SKM-1 treated with dmso at 0.1 percent for 144 hours (cell line): ENCODE measurements around the gene MPRIP.
"Not testable (repeated sequence)": the region's sequence is repeated elsewhere in the genome, so short reads cannot be mapped to it uniquely, and the experiment has no call there.

ENCODE experiments used
- DNase-seq: peaks from one replicate; lab custom pipeline; 2025; ENCODE audit not compliant: unreplicated experiment; lab: John Stamatoyannopoulos, UW

MPRIP gene

DNA sequence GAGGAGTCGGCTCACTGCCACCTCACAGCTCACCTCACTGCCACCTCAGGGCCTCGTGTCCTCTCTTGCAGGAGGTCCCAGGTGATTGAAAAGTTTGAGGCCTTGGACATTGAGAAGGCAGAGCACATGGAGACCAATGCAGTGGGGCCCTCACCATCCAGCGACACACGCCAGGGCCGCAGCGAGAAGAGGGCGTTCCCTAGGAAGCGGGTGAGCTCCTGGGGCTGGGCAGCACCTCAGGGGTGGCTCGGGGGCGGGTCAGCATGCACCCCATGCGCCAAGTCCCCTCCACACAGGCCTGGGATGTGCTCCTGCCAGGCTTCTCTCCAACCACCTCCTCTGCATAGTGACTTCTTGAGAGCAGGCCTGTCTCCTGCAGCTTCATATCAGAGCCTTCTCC, 100.3 kb downstream of the MPRIP start:
- DNase-seq: no peak

DNA sequence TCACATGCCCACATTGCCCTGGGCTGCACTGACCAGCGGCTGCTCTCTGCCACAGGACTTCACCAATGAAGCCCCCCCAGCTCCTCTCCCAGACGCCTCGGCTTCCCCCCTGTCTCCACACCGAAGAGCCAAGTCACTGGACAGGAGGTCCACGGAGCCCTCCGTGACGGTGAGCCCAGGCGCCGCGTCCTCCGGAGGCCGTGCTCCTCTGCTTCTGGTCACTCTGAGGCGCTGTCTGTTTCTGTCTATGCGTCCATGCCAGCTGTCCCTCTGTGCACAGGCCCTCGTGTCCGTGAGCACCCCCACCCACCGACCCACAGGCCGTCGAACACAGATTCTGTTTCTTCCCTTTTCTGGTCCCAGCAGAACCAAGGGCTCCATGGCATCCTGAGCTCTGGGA, 101.2 kb downstream of the MPRIP start:
- no peak for DNase-seq

DNA sequence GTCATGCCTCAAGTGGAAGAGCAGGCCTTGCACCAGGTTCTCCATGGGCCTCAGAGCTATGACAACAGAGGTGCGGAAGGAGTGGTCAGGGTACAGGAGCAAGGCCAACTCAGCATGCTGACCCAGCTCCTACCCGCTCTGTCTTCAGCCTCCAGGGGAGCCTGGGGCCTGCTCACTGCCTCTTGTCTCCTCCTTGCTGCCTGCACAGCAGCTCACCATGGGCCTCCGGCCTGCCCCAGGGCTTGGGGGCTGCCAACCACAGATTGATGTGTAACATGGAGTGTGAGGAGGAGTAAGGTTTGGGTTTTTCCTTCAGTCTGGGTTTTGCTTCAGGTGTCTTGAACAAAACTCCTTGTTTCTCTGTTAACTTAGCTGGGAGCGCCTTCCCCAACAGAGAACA, 101.8 kb downstream of the MPRIP start:
- no peak for DNase-seq

DNA sequence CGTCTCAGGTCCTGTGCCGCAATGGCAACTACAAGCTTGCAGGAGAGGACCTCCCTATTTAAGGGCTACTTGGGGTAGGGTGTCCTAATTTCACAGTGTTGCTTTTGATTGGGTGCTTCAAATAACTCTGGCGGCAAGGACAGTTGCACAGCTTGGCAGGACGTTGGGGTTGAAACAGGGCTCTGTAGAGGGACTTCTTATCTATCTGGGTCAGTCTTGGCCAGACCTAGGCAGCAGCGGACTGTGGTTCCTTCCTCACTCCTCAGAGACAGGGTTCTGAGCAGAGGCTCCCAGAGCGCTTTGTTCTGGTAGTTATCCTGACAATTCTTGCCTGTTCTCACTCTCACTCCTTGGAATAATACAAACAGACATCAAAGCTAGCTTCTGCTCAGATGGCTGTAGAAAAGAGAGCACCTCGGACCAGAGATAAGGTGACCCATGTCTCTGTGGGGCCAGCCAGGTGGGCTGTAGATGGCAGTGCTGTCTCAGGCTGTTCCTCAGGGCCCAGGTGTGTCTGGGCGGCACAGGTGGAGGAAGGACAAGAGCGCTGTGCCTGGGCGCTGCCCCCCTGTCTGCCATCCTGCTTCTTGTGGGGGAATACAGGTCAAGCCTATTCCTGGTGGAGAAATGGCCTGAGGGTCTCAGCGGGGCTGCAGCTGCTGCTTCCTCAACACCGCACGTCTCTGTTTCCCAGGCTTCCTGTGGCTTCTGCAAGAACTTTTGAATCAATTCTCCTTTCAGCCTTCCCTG, 102.8 kb downstream of the MPRIP start:
- no peak for DNase-seq

DNA sequence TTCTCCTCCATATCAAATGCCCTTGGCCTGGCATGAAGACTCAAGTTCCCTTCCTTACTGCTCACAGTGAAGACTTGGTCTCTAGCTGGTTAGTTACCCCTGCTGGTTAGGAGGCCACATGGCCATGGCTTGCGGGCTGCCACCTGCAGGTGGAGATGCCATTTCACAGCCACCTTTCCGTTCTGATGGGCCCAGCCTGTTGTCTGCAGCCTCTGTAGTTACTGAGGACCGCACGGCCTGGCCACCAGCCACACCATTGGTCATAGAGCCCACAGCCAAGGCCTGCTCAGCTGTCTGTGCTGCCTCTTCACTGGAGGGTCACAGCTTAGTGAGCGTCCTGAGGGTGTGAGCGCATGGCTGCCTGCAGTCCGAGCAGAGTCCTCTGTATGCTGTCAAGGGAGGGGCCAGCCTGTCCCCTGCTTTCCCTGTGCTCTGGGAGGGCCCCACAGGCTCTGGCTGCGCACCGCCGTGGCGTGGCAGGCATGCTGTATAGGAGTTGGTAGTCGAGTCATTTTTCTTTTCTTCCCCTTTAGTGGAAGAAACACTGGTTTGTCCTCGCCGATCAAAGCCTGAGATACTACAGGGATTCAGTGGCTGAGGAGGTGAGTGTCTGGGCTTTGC, 104.6 kb downstream of the MPRIP start:
- peak; percentile 5 for DNase-seq

DNA sequence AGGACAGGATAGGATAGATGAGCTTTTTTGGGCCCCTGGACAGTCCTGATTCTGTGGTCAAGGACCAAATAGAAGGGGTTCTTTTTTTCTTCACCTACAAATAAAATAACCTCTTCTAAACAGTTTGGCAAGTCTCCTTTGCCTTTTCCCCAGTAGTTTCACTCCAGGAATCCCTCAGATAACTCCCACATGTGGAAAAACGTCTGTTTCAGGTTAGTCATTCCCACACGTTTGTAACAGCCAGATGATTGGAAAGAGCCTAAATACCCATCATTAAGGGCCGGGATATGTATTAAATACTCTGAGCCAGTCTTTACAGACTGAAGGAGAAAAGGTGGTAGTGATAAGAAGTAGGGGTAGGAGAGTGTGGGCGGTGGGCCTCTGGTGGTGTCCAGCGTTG, 105.6 kb downstream of the MPRIP start:
- DNase-seq: no peak

DNA sequence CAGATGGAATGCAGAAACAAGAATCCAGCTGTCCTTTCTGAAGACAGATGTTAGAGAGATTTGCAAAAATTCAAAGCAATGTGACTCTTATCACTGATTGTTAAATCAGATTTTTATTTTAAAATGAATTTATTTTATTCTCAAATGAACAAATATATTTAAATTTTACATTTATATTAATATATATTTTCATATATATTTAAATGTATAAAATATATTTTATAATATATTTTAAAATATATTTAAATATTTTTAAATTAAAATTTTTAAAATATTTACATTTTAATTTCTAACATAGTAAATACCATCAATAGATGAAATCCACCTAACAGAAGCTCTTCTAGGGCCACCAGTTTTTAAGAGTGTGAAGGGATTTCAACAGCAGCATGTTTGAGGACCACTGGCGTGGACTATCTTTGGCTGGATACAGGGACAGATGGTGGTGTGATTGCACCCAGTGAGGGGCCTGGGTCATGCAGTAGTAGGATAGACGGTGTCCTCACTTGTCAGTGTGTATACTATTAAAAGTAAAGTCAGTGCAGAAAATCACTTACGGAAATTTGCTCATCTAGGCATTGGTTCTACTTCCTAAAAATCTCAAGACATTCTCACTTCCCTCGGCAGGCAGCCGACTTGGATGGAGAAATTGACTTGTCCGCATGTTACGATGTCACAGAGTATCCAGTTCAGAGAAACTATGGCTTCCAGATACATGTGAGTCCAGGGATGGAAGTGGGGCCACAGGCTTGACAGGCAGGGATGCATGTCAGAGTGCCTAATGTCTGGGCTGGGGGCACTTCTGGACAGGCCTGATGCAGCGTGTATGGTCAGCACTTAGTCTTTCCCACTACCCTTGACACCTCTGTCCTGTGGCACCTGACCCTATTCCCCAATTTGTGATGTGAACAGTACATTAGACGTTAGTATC, 107.5 kb downstream of the MPRIP start:
- no peak for DNase-seq

DNA sequence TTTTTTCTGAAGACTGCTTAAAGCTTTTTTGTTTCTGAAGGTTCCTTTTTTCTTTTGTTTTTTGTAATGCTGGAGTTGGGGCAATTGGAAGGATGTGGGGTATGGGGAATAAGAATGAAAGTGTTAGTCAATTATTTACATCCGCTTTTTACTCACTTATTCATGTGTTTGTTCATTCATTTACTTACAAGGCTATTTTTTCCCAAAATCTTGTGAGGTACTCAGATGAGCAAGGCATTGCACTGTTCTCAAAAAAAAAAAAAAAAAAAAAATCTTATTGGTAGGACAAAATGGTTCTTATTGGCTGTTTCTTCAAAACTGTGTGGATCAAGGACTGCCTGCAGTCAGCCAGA, 108.2 kb downstream of the MPRIP start:
- no peak for DNase-seq

DNA sequence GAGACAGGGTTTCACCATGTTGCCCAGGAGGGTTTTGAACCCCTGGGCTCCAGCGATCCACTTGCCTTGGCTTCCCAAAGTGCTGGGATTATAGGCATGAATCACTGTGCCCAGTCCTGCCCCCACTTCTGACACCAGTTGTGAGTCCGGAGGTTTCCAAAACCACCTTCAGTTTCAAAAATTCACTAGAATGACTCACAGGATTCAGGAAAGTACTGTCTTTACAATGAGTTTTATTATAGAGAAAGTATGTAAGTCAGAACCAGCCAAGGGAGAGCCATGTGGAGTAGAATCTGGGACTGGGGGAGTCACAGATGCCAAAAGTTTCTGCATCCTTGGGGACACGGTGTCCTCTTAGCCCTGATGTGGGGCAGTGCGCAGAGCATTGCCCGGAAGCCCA, 108.8 kb downstream of the MPRIP start:
- DNase-seq: no peak

DNA sequence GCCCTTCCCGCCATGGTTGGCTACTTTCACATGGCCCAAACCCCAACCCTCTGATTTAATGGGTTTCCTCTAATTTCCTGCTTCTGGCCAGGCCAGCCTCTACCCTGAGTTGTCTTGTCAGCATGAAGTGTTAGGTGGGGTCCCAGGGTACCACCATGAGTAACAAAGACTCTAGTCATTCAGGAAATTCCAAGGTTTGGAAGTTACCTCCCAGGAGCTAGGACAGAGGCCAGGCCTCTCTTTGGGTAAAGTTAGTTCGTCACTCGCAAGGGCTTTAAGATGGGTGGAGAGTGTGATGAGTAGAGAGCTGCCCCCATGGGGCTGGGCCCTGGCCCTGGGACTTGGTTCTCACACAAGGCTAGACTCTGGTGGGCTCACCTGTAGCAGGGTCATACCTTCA, 109.3 kb downstream of the MPRIP start:
- DNase-seq: no peak

DNA sequence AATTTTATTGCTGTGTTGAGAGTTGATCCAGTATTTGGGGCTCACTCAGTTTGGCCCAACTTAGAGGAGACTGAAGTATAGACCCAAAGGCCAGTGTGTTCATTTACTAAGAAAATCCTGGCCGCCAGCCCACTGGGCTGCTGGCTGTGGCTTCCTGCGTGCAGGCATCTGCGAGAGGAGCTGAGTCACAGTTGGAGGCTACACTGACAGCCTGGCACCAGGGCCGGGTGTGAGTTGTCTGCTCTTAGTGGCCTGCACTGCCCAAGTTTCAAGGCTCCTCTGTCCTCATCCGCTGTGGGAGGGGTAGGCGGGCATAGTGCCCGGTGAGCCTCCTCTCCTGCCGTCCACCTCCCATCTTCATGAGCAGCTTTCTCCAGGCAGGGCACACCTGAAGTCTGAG, 109.7 kb downstream of the MPRIP start:
- DNase-seq: no peak

DNA sequence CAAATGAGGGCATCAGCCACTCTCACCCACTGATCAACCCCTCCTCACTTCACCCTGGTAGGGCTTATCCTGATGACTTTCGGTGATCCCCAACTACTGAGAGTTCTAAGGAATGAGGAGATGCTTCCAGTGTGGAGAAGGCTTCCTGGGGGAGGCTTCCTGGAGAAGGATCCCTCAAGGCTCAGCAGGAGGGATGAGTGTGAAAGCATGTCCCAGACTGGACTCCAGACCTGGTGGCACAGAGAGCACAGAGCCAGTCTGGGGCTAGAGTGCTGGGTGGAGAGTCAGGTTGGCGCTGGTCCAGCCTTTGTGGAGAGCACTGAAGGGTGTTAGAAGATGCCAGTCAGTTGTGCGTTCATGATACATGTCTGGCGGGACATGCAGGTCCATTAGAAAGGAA, 110.1 kb downstream of the MPRIP start:
- DNase-seq: no peak

DNA sequence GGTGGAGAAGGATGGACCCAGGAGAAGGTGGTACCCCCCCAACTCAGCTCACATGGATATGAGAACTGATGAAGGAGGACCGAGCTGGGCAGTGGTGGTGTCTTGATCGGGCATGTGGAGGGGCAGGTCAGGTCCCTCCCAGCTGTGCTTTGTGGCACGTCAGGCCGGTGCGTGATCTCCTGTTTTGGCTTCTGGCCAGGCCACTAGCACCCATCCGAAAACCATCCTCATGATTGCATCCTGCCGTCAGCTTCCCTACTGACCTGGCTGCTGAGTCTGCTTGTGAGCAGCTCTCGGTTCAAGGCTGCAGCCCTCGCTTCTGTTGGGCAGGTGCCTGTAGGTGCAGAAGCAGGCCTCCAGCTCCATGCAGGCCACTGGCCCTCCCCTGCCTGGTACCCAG, 110.8 kb downstream of the MPRIP start:
- DNase-seq: peak; percentile 2

DNA sequence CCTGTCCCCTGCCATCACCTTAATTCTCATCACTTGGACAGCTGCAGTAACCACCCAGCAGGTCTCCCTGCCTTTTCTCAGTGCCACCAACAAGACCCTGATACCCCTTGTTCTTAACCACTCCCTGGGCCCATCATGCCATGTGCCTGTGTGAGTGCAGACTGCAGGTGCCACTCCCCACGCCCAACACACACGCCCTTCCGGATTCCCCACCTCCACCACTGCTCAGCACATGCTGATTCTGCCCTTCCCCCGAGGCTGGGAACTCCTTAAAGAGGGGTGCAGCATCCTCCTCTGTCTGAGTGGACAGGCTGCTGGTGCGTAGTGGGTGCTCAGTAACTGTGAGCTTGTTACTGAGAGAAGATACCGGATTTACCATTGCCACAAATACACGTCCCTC, 111.5 kb downstream of the MPRIP start:
- DNase-seq: no peak

DNA sequence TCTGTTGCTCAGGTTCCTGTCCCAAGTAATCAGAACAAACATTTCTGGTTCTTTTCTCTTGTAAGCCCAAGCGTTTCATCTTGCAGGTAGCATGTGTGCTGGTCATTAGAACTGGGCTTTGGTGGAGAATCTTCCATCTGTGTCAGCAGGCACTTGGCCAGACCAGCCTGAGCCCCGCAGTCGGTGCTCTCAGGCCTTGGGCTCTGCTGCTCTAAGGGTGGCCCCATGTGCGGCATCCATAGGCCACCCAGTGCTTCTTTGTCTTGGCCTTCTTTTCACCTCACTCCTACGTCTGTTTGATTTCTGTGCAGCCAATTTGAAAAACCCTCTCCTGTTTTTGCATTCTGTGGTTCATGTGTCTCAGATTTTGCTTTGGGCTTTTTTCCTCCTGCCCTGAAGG, 112.3 kb downstream of the MPRIP start:
- DNase-seq: no peak

DNA sequence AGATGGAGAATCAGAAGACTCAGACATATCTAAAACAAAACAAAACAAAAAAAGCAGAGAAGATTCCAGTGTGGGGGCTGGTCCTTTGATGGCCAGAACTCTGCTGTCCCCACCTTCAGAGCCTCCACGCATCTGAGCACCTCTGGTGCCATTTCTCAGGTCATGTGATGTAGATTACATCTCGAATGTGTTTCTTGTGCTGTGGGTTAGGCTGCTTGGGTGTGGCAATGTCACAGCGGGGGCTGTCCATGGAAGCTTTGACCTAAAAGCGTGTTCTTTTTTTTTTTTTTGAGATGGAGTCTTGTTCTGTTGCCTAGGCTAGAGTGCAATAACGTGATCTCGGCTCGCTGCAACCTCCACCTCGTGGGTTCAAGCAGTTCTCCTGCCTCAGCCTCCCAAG, 112.7 kb downstream of the MPRIP start:
- DNase-seq: no peak

DNA sequence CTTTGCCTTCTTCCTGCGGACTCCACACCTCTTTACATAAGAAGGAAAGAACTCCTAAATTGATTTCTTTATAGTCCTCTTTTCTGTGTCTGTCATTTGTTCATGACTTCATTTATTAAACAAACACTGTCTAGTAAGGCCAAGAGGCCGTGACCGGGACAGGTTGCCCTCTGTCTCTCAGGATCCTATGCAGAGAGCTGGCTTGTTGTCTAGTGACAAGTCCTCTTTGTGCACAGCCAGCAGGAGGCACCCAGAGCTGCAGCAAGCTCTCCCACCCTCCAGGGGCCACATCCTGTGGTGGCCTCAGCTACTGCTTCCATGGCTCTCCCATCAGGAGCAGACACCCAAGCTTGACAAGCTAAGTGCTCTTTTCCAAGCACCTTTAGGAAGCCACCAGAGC, 113.3 kb downstream of the MPRIP start:
- no peak for DNase-seq

DNA sequence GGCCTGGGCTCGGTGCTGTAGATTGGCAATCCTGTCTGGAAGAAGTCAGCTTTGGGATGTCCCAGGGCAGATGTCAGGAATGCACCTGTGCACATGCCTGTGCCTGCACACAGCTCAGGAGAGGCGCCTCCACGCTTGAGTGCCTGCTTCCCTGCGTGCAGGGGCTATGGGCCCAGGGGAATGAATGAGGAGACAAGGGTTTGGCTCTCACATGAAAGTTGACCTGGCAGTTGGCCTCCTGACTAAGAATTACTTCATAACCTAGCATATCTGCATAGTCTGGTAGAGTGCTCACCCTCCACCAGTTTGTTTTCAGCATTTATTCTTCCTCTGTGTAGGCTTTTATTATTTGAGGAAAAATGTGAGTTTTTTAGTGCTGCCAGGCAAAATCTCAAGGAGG, 113.8 kb downstream of the MPRIP start:
- no peak for DNase-seq

DNA sequence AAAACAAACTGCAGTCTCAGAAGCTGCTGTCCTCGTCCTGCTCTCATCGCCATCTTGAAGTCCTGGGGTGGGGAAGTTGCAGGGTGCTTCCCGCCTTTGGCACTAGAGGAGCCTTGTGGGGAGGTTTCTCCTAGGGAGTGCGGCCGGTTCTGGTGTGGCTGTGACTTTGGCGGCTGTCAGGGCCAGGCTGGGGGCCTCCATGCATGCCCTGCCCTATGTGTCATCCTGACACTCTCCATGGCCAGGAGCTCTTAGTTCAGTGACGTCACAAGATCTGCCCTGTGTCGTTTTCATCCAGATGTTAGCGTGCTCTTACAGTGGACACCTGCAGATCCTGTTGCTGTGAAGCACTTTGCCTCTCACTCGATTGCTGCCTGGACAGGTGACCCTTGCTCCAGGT, 114.3 kb downstream of the MPRIP start:
- no peak for DNase-seq

DNA sequence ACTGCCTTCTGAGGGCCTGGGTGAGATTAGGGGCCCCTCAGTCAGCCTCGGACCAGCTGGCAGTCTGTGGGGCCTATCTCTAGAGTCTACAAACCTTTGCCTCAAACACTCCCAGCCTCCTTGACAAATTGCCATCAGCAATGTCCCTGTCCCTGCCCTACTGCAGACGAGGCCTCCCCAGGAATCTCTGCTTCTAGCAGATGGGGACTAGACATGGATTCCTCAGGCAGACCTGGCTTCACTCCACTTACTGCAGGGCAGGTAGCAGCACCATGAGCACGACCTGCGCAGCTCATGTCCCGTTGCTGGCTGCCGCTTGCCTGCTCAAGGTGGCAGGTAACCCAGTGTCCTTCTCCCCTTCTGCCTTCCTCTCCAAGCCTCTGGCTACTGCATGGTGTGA, 114.8 kb downstream of the MPRIP start:
- no peak for DNase-seq

DNA sequence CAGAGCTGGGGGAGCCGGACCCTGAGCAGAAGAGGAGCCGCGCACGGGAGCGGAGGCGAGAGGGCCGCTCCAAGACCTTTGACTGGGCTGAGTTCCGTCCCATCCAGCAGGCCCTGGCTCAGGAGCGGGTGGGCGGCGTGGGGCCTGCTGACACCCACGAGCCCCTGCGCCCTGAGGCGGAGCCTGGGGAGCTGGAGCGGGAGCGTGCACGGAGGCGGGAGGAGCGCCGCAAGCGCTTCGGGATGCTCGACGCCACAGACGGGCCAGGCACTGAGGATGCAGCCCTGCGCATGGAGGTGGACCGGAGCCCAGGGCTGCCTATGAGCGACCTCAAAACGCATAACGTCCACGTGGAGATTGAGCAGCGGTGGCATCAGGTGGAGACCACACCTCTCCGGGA, 116.2 kb downstream of the MPRIP start:
- not testable (repeated sequence) for DNase-seq

DNA sequence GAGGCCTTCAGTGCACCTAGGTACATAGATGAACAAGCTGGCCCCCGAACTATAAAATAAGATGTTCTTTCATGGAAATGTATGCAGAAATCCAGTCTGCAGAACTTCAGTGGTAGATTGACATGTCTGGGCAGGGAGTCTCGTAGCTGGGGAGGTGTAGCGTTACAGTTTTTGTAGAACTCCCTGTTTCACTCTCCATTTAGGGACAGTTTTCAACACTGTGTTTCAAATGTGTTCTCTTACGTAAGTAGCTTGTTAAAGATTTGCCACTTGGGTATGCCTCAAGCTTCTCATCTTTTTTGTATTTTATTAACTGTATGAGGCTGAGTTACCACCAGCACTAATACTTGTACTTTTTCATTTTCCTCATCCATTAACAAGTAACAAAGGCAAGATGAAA, 117.3 kb downstream of the MPRIP start:
- no peak for DNase-seq
